Astrocyte (in vitro differentiated cells and primary cell): Measurements from ENCODE around the gene CD81. TPM values are rescaled to one million over a fixed set of nuclear protein-coding genes. Genes with fewer than 3 reads are reported as not detected.
A peak's percentile ranks its signal among the peaks of the same experiment; 100 is the strongest.

Experiments
- DNase-seq: peaks from one replicate; pipeline ENCODE4 v3.0.0-alpha.2; 2010; ENCODE audit warnings: low read depth
- FAIRE-seq: peaks from 2 replicates; lab custom pipeline; 2011; peaks lifted over from hg19 to GRCh38; lab: Jason Lieb, UNC
- H2AFZ ChIP-seq: 2 replicates; pipeline ENCODE4 v1.6.0; 2012; ENCODE audit warnings: low read depth, low read length, inconsistent platforms
- H3K27ac ChIP-seq: 2 replicates; pipeline ENCODE4 v1.5.1; 2011; ENCODE audit warnings: low read depth, low read length, inconsistent platforms
- H3K27me3 ChIP-seq: 2 replicates; pipeline ENCODE4 v1.6.0; 2011; ENCODE audit warnings: low read length, inconsistent platforms; ENCODE audit not compliant: insufficient read depth
- H3K36me3 ChIP-seq: 2 replicates; pipeline ENCODE4 v1.5.1; 2011; ENCODE audit warnings: low read length, inconsistent platforms; ENCODE audit not compliant: insufficient read depth
- H3K4me1 ChIP-seq: 2 replicates; pipeline ENCODE4 v1.5.1; 2011; ENCODE audit warnings: low read length, inconsistent platforms; ENCODE audit not compliant: insufficient read depth
- H3K4me2 ChIP-seq: 2 replicates; pipeline ENCODE4 v1.6.0; 2012; ENCODE audit warnings: low read length, inconsistent platforms
- H3K4me3 ChIP-seq: 2 replicates; pipeline ENCODE4 v1.5.1; 2011; ENCODE audit warnings: low read depth, mild to moderate bottlenecking, low read length, inconsistent platforms; ENCODE audit not compliant: insufficient read depth
- H3K79me2 ChIP-seq: 2 replicates; pipeline ENCODE4 v1.6.0; 2012; ENCODE audit warnings: mild to moderate bottlenecking, low read length, inconsistent platforms; ENCODE audit not compliant: insufficient read depth
- H3K9ac ChIP-seq: 2 replicates; pipeline ENCODE4 v1.6.0; 2012; ENCODE audit warnings: mild to moderate bottlenecking, low read length, inconsistent platforms
- H3K9me3 ChIP-seq: 2 replicates; pipeline ENCODE4 v1.5.1; 2012; ENCODE audit warnings: low read depth, mild to moderate bottlenecking, low read length, inconsistent platforms; ENCODE audit not compliant: insufficient read depth
- H4K20me1 ChIP-seq: 2 replicates; pipeline ENCODE4 v1.6.0; 2012; ENCODE audit warnings: low read length, inconsistent platforms; ENCODE audit not compliant: insufficient read depth
- H3K27ac Mint-ChIP-seq: one replicate; pipeline ENCODE4 v1.8.0; 2021; ENCODE audit warnings: mild to moderate bottlenecking, mixed read lengths; ENCODE audit not compliant: unreplicated experiment
- H3K27me3 Mint-ChIP-seq: one replicate; pipeline ENCODE4 v1.8.0; 2021; ENCODE audit warnings: low read depth, mixed read lengths; ENCODE audit not compliant: unreplicated experiment
- H3K36me3 Mint-ChIP-seq: one replicate; pipeline ENCODE4 v1.8.0; 2021; ENCODE audit warnings: low read depth, mixed read lengths; ENCODE audit not compliant: unreplicated experiment
- H3K4me1 Mint-ChIP-seq: one replicate; pipeline ENCODE4 v1.8.0; 2021; ENCODE audit warnings: low read depth, mixed read lengths; ENCODE audit not compliant: unreplicated experiment
- H3K4me3 Mint-ChIP-seq: one replicate; pipeline ENCODE4 v1.8.0; 2021; ENCODE audit warnings: mild to moderate bottlenecking, moderate library complexity, mixed read lengths; ENCODE audit not compliant: unreplicated experiment
- H3K9me3 Mint-ChIP-seq: one replicate; pipeline ENCODE4 v1.8.0; 2021; ENCODE audit warnings: mild to moderate bottlenecking, mixed read lengths; ENCODE audit not compliant: unreplicated experiment
- EZH2 ChIP-seq: IDR thresholded peaks from 2 replicates; pipeline ENCODE4 v1.6.1; 2012; ENCODE audit warnings: mild to moderate bottlenecking, low read length, inconsistent platforms; ENCODE audit not compliant: insufficient read depth
- total RNA-seq: library from RNA; stranded (reverse); gene quantifications from 2 replicates; pipeline ENCODE4 v1.2.1, GENCODE V29; 2021
- TF ChIP-seq, protein P1 (sequence below): IDR thresholded peaks from 2 replicates; pipeline ENCODE4 v1.5.1; 2011; ENCODE audit warnings: low read depth, mild to moderate bottlenecking, inconsistent platforms, low read length, moderate library complexity; ENCODE audit not compliant: insufficient read depth

Gene CD81
- total RNA-seq, 1 donor from 2014 or later, result 625 TPM

DNA sequence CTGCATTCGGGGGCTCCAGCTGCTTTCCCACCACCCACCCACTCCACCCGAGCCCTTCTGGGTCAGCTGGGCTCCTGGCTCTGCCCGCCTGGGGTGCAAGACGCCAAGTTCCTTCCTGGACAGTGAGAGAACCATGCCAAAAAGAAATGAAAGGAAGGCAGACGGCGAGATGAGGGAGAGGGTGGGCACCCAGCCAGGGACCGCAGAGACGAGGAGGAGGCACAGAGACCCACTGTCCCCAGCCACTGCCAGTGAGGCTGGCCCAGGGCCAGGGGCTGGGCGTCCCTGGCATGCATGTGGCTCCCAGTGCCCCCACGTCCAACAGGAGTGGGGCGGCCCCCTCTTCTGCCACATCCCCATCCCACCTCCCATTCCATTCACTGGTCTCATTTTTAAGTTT is 10.8 kb upstream of the CD81 start:
- Mint-ChIP-seq H3K4me1 (no peaks in the 10 kb centered on the region), H3K9me3 (peaks cover 7% of the 10 kb centered on the region), H3K27ac (no peak overlapping the region), H3K4me3 (no peak overlapping the region), H3K36me3 (peaks cover 25% of the 10 kb centered on the region), H3K27me3 (peaks cover 29% of the 10 kb centered on the region)
- FAIRE-seq (no peak), DNase-seq (peak; percentile 21)
- no peaks in the 10 kb centered on the region for H3K36me3 ChIP-seq
- H3K4me1 ChIP-seq, result peaks cover 4% of the 10 kb centered on the region
- TF ChIP-seq, protein P1, sequence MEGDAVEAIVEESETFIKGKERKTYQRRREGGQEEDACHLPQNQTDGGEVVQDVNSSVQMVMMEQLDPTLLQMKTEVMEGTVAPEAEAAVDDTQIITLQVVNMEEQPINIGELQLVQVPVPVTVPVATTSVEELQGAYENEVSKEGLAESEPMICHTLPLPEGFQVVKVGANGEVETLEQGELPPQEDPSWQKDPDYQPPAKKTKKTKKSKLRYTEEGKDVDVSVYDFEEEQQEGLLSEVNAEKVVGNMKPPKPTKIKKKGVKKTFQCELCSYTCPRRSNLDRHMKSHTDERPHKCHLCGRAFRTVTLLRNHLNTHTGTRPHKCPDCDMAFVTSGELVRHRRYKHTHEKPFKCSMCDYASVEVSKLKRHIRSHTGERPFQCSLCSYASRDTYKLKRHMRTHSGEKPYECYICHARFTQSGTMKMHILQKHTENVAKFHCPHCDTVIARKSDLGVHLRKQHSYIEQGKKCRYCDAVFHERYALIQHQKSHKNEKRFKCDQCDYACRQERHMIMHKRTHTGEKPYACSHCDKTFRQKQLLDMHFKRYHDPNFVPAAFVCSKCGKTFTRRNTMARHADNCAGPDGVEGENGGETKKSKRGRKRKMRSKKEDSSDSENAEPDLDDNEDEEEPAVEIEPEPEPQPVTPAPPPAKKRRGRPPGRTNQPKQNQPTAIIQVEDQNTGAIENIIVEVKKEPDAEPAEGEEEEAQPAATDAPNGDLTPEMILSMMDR, result no peak
- TF ChIP-seq EZH2, result no peak
- H2AFZ ChIP-seq, result no peak overlapping the region
- no peaks in the 10 kb centered on the region for H4K20me1 ChIP-seq
- H3K9me3 ChIP-seq, result no peaks in the 10 kb centered on the region
- peak overlapping the region; percentile 50 for H3K4me2 ChIP-seq
- H3K27me3 ChIP-seq, result no peaks in the 10 kb centered on the region
- H3K4me3 ChIP-seq, result no peak overlapping the region
- H3K79me2 ChIP-seq, result no peaks in the 10 kb centered on the region
- no peak overlapping the region for H3K9ac ChIP-seq
- no peak overlapping the region for H3K27ac ChIP-seq

DNA sequence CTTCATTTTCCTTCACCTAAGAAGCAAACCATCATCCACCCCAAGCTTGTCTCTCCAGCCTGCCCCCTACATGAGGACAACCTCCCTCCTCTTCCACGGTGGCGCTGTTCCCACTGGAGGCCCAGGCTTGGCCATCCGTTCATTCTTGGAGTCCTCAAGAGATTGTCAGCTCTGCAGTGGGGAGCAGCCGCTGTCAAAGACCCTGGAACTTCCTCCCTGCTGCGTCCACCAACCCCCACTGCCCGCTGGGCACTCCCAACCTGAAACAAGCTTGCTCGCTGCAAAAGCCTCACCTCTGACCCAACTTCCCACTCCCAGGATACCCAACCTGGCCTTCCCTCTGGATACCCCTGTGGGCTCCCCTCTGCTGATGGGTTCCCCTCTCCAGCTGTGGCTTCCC is 10.4 kb upstream of the CD81 start:
- no peaks in the 10 kb centered on the region for H3K27me3 ChIP-seq
- peaks cover 23% of the 10 kb centered on the region for H3K36me3 Mint-ChIP-seq
- no peak overlapping the region for H3K27ac ChIP-seq
- H3K4me3 Mint-ChIP-seq, result no peak overlapping the region
- peaks cover 4% of the 10 kb centered on the region for H3K4me1 ChIP-seq
- FAIRE-seq (no peak), DNase-seq (no peak)
- no peak for TF ChIP-seq EZH2
- TF ChIP-seq, protein P1, result no peak
- H4K20me1 ChIP-seq, result no peaks in the 10 kb centered on the region
- H3K27ac Mint-ChIP-seq, result no peak overlapping the region
- no peaks in the 10 kb centered on the region for H3K36me3 ChIP-seq
- peak overlapping the region; percentile 50 for H3K4me2 ChIP-seq
- no peaks in the 10 kb centered on the region for H3K79me2 ChIP-seq
- H2AFZ ChIP-seq, result no peak overlapping the region
- no peak overlapping the region for H3K9ac ChIP-seq
- peaks cover 28% of the 10 kb centered on the region for H3K27me3 Mint-ChIP-seq
- H3K4me3 ChIP-seq, result no peak overlapping the region
- H3K9me3 ChIP-seq, result no peaks in the 10 kb centered on the region
- peaks cover 7% of the 10 kb centered on the region for H3K9me3 Mint-ChIP-seq
- H3K4me1 Mint-ChIP-seq, result no peaks in the 10 kb centered on the region

DNA sequence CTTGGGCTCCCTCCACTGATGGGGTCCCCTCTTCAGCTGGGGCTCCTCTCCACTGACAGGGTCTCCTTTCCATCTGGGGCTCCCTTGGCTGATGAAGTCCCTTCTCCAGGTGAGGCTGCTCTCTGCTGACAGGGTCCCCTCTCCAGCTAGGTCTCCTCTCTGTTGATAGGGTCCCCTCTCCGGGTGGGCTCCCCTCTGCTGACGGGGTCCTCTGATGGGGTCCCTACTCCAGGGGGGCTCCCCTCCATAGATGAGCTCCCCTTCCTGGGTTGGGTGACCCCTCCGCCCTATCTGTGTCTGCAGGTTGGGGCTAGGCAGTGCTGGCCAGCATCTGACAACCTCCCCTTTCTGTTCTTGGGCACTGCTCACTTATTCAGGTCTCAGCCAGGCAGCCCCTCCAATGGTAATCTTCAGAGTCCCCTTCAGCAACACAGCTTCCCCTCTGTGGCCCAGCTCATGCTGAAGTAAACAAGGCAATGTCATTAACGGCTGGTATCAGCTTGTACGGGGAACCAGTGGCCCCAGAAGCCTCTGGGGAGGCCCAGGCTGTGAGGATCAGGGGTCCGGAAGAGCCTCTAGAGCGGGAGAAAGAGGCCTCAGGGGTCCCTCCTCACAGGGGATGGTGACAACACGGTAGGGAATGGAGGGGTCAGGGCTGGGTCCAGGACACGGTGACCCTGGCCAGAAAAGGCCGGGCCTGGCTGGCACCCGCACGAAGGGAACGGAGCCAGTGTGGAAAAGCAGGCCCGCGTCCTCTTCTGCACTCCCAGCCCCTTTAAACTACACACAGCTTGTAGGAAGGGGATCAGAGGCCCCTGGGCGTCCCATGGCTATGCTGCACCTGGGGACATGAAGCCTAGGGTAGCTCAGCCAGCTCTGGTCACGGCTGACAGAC is 9.6 kb upstream of the CD81 start:
- H3K9me3 Mint-ChIP-seq, result peaks cover 3% of the 10 kb centered on the region
- TF ChIP-seq, protein P1, result no peak
- no peak for TF ChIP-seq EZH2
- H3K4me1 Mint-ChIP-seq, result no peaks in the 10 kb centered on the region
- FAIRE-seq, result no peak
- Histone ChIP-seq H4K20me1 (no peaks in the 10 kb centered on the region), H3K27me3 (no peaks in the 10 kb centered on the region), H3K9me3 (no peaks in the 10 kb centered on the region), H3K4me3 (no peak overlapping the region), H3K27ac (no peak overlapping the region), H3K4me1 (peaks cover 4% of the 10 kb centered on the region), H3K9ac (no peak overlapping the region), H3K79me2 (no peaks in the 10 kb centered on the region), H3K4me2 (no peak overlapping the region), H2AFZ (no peak overlapping the region), H3K36me3 (no peaks in the 10 kb centered on the region)
- H3K4me3 Mint-ChIP-seq, result no peak overlapping the region
- DNase-seq, result no peak
- H3K27ac Mint-ChIP-seq, result no peak overlapping the region
- peaks cover 22% of the 10 kb centered on the region for H3K36me3 Mint-ChIP-seq
- H3K27me3 Mint-ChIP-seq, result peaks cover 20% of the 10 kb centered on the region
